GDM1 (cell line): ENCODE data around the gene COL4A2.

Source experiments
- DNase-seq: peaks from one replicate; lab custom pipeline; 2025; lab: John Stamatoyannopoulos, UW

COL4A2 gene

GRCh38 chr13:110306960-110307766, at the start of gene COL4A2, which contains the start of gene COL4A1:
Gene COL4A2 (plus strand): TSS chr13:110307284. CDS start chr13:110307904, 620 bp downstream.
Gene COL4A1 (minus strand): TSS chr13:110307157. CDS start chr13:110307027, 130 bp downstream.
- DNase-seq: no peak

GRCh38 chr13:110257408-110257807, 49.7 kb upstream of the COL4A2 start:
- no peak for DNase-seq

- no peak for DNase-seq
These were observed 48.0 kb upstream of the COL4A2 start for GRCh38 chr13:110258876-110259631.

GRCh38 chr13:110259651-110260050, 47.4 kb upstream of the COL4A2 start:
- no peak for DNase-seq

GRCh38 chr13:110261166-110262081, 45.7 kb upstream of the COL4A2 start:
- DNase-seq: no peak

GRCh38 chr13:110262082-110262436, 45.0 kb upstream of the COL4A2 start:
- no peak for DNase-seq

GRCh38 chr13:110262508-110263291, 44.4 kb upstream of the COL4A2 start:
- no peak for DNase-seq

GRCh38 chr13:110263404-110263803, 43.7 kb upstream of the COL4A2 start:
- no peak for DNase-seq

- no peak for DNase-seq
These were observed 43.2 kb upstream of the COL4A2 start for GRCh38 chr13:110263888-110264287.

- no peak for DNase-seq
These were observed 42.3 kb upstream of the COL4A2 start for GRCh38 chr13:110264685-110265275.

GRCh38 chr13:110265341-110265681, 41.8 kb upstream of the COL4A2 start:
- DNase-seq: no peak

- DNase-seq: no peak
These were observed 41.2 kb upstream of the COL4A2 start for GRCh38 chr13:110265682-110266430.

- DNase-seq: no peak
These were observed 40.7 kb upstream of the COL4A2 start for GRCh38 chr13:110266431-110266809.

GRCh38 chr13:110266983-110267382, 40.1 kb upstream of the COL4A2 start:
- DNase-seq: no peak

GRCh38 chr13:110268061-110268460, 39.0 kb upstream of the COL4A2 start:
- DNase-seq: no peak

- no peak for DNase-seq
These were observed 38.4 kb upstream of the COL4A2 start for GRCh38 chr13:110268576-110269185.

GRCh38 chr13:110269509-110270185, 37.4 kb upstream of the COL4A2 start:
- no peak for DNase-seq

- DNase-seq: no peak
These were observed 36.6 kb upstream of the COL4A2 start for GRCh38 chr13:110270507-110270906.

GRCh38 chr13:110271313-110271712, 35.8 kb upstream of the COL4A2 start:
- DNase-seq: no peak
